Eye (tissue), 1 donor: Measurements from ENCODE around the gene AKR1C2.
"Not testable (repeated sequence)": the region's sequence is repeated elsewhere in the genome, so short reads cannot be mapped to it uniquely, and the experiment has no call there.

Experiments used
- DNase-seq: peaks from one replicate; pipeline ENCODE4 v3.0.0-alpha.2; 2015

Gene AKR1C2

DNA sequence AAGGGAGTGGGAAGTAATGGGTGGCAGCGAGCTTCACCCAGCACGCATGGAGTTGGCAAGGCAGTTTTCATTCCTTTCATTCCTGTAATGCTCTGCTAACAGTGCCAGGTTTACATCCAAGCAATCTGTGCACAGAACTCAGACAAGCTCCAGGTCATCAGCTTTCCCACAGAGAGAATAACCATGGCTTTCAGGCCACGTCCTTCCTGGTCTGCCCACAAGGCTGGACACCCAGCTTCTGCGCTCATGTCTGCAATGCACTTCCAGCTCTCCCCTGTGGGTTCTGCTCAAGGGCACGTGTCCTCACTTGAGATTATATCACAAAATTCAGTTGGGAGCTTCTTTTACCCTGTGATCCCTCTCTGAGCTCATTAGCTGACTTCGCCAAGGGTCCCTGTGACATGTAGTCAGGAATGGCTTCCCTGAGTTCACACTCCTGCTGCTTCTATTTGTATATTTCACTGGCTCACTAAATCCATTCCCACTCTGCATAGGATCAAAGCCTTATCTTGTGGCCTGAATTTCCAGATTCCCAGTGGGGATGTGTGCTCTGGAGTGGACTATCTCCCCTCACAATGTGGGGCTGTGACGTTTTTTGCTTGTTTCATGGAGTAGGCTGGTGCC is 18.6 kb downstream of the AKR1C2 start:
- no peak for DNase-seq

DNA sequence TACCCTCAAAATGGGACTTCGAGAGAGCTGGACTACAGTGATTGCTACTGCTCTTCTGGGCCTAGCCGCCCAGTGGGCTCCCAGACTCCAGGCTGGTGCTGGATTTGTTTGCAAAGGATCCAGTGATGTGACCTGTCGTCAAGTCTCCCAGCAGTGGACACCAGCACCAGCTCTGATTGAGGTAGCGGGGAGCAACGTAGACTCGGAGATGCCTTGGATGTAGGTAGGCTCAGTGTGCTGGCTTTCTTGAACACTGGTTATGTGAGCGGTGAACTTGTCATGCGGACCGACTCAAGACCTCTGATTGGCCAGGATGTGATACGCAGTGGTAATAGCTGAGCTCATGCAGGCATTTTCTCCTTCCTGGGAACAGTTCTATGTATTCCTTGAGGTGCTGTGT is 19.4 kb downstream of the AKR1C2 start:
- no peak for DNase-seq

DNA sequence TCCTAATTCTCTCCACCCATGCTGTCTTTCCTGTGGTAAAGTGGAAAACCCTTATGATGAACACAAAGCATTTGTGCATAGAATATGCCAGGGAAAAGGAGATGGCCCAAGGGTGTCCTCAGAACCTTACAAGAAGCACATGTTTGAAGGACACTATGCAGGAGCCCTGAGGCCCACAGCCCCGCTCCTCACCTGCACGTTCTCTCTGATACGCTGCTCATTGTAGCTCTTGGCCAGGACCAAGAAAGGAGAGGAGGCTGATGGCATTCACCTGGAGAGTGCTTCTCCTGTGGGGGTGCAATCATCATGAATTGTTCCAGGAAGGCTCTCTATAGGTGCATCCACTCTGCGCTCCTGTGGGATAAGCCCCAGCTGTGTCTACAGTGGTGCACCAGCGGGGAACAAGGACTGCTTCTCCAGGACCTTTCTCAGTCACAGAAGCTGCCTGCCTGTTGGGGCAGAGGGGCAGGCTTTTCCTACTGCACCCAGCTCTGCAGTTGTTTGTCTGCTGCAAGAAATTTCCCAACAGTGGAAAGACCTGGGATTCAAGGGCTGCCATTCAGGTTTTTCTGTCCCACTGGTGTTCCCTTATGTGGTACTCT is 19.9 kb downstream of the AKR1C2 start:
- no peak for DNase-seq

DNA sequence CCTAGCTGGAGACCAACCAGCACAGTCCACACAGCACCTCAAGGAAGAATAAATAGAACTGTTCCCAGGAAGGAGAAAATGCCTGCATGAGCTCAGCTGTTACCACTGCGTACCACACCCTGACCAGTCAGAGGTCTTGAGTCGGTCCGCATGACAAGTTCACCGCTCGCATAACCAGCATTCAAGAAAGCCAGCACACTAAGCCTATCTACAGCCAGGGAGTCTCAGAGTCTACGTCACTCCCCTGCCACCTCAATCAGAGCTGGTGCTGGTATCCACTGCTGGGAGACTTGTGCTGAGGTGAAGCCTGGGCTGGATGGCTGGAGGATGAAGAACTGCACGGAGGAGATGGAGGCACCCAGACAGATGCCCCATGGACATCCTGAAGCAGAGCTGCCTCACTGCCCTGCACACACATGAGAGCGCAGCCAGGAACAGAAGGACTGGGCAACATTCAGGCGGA is 20.9 kb downstream of the AKR1C2 start:
- no peak for DNase-seq

DNA sequence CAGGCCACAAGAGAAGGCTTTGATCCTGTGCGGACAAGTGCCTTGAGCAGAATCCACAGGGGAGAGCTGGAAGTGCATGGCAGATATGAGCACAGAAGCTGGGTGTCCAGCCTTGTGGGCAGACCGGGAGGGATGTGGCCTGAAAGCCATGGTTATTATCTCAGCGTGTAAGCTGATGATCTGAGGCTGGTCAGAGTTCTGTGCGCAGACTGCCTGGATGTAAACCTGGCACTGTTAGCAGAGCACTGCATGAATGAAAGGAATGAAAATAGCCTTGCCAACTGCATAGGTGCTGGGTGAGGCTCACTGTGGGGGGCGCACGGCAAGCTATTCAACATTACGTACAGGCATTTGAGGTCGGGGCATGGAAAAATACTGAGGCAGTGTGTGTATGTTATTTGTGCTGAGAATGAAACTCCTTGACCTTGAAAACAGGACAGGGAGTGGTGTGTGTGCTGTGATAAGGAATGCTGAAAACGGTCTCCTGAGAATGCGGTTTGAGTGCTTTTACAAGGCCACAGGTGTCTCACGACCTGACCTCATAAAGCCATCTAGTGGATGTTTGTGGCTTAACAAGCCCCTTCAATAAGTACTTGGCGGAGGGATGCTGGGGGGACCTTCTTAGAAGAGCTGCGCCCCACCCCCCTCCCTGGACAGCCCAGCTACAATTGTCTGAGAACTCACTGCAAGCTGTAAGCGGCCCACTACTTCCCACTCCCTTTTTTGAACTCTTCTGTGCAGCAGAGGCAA is 21.8 kb downstream of the AKR1C2 start:
- peak; percentile 33 for DNase-seq

DNA sequence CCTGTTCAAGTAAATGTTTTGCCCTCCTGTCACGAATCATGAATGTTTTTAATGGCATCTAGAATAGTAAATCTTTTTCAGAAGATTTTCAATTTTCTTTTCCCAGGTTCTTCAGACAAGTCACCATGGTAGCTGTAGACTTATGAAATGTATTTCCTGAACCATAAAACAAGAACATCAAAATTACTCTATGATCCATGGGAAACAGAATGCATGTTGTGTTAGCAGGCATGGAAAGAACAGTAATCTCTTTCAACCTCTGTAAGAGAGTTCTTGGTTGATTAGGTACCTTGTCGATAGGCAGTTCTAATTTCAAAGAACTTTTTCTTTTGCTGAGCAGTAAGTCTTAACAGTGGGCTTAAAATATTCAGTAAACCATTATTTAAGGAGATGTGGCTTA is 22.9 kb downstream of the AKR1C2 start:
- DNase-seq = no peak

DNA sequence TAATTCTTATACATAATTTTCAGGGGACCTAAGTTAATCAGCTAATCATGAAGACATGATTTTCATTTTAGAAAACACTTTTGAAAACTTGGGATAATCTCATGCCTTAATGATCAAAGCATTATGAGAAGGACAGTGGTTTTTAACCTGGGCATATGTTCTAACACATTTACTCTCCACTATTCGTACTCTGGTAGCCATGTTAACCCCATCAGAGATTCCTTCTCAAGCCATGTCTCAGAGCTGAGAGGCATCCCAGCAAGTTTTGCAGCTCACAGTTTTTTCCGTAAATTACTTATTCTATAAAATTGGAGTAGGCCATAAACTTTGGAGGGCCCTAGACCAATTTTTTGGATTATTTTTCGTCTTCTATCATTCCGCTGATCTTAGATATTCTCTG is 24.8 kb downstream of the AKR1C2 start:
- no peak for DNase-seq

DNA sequence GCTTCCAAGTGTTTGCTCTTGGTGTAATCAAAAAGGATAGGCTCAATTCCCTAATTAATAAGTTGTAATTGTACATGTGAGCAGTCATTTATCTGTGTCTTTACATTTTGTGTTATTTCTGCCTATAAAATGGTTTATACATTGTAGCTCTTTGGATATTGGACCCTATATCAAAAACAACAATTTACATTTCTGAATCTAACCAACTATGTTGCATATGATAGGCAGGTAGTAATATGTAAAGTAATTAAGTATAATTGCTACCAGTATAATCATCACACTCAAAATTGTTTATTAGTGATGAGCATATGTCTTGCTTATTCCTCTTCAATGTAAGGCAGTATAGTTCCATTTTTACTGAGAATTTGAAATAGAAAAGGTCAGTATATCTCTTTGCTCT is 26.6 kb downstream of the AKR1C2 start:
- no peak for DNase-seq

DNA sequence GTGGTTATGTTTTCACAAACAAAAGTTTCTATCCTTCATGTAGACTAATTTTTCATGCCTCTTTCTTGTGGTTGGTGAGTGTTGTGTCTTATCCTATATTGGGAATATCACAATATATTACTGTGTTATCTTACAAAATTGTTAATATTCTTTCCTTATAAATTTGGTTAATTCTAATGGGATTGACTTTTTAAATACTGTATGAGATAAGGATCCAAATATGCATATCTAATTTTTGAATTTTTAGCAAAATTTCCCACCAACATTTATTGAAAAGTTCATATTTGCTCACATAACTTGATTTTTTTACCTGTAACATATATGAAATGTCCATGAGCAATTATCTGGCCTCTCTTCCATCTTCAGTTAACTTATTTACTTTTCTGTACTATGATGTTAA is 29.3 kb downstream of the AKR1C2 start:
- DNase-seq = not testable (repeated sequence)

DNA sequence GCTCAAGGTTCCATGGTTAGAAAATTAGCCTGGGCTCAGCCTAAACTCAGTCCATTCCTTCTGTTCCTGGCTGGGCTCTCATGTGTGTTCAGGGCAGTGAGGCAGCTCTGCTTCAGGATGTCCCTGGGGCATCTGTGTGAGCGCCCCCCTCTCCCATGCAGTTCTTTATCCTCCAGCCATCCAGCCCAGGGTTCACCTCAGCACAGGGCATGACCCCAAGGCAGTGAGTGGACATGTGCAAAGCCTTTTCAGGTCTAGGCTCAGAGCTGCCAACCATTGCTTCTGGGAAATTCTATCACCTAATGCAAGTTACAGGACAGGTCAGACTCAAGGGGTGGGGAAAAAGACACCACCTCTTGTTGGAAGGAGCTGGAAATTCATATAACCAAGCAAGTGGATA is 30.4 kb downstream of the AKR1C2 start:
- DNase-seq = not testable (repeated sequence)

DNA sequence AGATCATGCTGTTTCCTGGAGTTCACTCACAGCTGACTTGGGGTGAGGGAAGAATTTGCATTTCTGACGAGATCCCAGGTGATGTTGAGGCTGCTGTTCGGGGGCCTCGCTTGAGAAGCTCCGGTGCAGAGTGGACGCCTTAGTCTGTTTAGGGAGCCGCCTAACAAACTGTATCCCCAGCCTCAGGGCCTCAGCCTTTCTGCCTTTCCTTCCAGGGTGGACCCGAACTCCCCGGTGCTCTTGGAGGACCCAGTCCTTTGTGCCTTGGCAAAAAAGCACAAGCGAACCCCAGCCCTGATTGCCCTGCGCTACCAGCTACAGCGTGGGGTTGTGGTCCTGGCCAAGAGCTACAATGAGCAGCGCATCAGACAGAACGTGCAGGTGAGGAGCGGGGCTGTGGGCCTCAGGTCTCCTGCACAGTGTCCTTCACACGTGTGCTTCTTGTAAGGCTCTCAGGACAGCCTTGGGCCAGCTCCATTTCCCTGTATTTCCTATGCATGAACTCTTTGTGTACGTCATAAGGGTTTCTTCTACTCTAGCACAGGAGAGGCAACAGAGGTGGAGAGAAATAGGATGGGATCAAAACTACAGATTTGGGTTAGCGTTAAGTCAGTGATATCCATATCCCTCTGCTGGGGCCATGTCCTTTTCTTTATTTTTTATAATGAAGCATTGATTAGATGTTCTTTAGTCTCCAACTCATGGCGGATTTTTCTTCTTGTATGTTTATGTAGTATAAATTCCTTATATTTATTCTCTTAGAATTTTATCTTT is 31.1 kb downstream of the AKR1C2 start:
- DNase-seq = not testable (repeated sequence)

DNA sequence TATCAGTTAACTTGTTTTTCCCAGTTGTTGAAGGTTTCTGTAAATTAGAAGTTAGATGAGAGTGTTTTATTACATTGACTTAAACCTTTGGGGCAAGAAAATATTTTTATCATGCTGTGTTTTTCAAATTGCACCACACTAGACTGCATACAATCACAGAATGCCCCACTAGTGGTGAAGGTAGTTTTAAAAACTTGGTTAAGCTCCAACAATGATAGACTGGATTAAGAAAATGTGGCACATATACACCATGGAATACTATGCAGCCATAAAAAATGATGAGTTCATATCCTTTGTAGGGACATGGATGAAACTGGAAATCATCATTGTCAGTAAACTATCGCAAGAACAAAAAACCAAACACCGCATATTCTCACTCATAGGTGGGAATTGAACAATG is 33.3 kb downstream of the AKR1C2 start:
- not testable (repeated sequence) for DNase-seq

DNA sequence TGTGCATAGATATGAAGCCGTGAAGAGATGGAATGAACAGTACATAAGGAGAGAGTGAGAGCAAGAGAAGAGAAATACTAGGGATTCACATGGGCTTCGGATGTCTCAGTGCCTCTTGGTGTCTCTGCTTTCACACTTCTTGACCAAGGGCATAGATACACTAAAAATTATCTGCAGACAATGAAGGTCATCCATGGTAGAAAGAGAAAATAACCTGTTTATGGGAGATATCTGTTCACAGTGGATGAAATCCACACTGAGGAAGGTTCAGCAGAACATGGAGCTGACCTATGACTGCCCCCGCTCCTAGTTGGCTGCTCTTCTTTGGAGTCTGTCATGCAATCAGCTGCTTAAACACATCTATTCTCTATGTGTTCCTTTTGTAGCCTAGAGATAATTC is 34.4 kb downstream of the AKR1C2 start:
- DNase-seq = not testable (repeated sequence)

DNA sequence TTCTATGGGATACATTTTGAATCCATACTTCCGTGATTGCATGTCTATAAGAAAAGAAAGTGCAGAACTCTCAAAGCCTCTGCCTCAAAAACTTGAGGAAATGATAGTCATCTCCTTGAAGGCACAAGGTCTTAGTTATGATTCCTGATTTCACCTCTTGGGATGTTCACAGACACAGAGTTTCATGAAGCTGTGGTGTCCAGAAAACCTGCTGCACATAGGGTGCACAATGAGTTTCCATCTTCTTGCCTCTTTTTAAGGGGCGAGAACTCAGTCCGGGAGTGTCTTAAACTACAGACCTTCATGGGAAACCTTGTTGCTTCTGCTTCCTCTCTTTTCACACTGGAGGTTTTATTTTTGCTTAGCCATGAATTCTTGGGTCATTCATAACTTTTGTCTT is 36.5 kb downstream of the AKR1C2 start:
- not testable (repeated sequence) for DNase-seq

DNA sequence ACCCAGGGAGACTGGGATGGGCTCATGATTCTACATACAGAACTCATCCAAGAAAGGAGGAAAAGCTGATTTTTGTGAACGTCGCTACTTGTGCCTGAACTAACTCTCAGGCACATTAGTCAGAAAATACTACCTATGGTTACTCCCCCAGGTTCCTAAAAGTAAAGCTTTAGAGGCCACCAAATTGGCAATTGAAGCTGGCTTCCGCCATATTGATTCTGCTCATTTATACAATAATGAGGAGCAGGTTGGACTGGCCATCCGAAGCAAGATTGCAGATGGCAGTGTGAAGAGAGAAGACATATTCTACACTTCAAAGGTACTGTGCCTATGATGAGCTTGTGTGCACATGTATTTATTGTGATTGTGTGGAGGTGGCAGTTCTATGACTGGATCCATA is 37.9 kb downstream of the AKR1C2 start:
- DNase-seq = not testable (repeated sequence)

DNA sequence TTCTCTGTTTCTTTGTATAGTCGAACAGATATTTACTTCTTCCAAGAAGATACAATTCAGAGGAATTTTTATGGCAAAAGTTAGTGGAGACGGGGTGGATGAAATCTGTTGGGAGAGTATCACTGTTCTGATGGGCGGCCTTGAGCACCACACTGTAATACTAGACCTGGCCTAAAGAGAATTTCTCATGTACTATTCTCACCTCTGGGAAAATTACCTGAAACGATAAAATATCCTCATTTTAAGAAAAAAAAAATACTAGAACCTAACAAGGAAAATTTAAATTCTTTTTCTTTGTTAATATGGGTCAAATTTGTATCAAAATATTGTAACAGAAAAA is 39.9 kb downstream of the AKR1C2 start:
- DNase-seq = not testable (repeated sequence)

DNA sequence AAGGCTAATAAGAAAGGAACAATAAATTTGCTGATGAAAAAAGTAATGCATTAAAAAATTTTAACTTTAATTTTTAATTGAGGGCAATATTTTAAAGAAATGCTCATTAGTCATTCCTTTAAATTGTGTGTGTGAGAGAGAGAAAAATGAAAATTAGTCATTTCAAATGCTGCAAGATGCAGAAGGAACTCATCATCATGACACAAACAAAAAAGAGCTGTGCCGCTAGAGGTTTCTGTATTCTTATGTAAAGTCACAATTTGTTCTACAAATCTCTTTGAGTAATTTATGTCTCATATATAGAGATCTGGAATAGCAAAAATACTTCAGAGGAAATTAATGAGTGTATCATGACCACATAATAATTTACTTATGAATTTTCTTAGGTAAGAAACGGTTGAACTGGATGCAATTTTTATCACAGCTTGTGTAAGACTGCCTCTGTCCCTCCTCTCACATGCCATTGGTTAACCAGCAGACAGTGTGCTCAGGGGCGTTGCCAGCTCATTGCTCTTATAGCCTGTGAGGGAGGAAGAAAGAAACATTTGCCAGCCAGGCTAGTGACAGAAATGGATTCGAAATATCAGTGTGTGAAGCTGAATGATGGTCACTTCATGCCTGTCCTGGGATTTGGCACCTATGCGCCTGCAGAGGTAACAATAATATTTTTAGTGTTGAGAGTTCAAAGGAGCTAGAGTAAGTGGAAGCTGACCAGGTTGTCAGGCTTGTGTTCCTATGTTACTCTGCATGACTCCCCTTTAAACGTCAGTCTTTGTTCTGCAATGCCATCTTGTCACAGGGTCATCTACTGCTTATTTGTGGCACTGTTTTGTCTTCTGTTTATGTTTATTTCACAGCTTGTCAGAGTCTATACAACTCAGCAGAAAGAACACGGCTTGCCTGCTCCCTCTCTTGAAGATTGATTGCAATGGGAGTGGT is 40.5 kb downstream of the AKR1C2 start, which contains the start of gene AKR1C1:
TSS of gene AKR1C1 (plus strand) at position 540 of the 939 bp plus-strand sequence. CDS start at position 570, 30 bp downstream.
- DNase-seq = peak; percentile 42

DNA sequence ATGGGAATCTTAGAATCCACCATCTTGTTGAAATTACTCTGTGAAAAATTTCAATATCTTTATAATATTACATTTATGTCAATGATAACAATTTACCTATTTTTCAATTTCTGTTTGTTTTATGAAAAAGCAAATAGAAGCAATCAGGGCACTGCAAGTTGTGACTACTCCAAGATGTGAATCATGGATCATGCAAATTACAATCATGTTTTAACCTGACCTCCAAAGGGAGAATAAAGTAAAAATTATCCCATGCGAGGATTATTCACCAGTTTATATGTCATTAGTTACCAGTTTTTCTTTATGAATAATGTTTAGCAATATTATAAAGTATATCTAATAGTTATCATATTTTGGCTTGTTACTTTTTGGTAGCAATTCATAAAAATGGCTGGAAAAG is 41.3 kb downstream of the AKR1C2 start:
- DNase-seq = not testable (repeated sequence)

DNA sequence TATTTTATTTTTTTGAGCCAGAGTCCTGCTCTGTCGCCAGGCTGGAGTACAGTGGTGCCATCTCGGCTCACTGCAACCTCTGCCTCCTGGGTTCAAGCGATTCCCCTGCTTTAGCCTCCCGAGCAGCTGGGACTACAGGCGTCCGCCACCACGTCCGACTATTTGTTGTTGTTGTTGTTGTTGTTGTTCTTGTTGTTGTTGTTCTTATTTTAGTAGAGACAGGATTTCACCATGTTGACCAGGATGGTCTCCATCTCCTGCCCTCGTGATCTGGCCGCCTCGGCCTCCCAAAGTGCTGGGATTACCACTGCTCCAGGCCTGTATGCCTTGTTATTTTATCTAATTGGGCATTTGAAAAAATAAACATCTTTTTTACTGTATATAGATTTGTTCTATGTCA is 42.1 kb downstream of the AKR1C2 start:
- not testable (repeated sequence) for DNase-seq

DNA sequence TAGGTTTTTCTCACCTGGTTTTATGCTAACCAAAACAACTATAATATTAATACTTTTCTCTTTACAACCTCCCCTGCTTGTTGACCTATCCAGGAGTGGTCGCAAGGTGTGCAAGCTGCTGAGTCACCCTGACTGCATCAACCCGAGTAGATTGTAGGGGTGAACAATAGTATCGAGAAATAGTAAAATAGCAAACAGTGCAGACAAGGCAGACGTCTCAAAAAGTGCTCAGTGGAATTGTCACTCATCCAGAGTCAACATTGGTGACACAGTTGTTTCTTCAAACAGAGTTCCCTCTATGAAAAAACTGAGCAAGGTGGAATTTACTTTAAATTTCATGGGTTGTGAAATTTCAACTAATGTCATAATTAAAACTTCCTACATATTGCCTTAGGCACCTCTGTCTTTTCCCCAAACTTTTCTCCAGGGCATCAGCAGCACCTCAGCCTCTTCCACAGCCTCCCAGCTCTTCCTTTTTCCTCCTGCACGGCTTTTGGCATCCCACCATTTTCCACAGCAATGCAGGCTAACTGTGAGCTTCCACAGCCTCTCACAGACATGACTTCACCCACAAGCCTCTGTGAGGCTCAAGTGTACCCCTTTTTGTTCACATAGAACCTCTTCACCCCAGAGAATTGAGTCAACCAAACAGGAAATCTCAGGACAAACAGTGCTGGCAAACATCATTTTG is 46.6 kb downstream of the AKR1C2 start:
- not testable (repeated sequence) for DNase-seq

DNA sequence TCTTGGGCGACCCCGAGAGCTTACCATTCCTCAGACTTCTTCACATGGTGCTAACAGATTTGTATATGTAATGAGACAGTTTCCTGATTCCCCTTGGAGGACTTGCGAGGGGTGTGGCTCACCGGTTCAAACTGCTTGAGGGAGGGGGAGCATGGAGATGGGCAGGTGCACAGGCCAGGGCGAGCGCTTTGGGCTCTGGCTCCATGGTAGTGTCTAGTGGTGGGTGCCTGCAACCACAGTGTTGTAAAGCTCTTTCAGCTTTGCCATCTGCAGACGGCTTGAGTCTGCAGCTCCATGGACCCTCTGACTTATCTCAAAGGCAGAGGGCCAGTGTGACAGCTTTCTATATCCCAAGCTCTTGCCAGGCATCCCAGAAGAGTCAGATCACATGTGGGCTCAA is 47.6 kb downstream of the AKR1C2 start:
- DNase-seq = not testable (repeated sequence)
